Suprapubic skin (tissue), 3 donors: ENCODE measurements around the gene SRSF3.

Experiments
- POLR2AphosphoS5 ChIP-seq, 3 donors: sonication (generic); formaldehyde crosslinking; IDR thresholded peaks; one replicate each; pipeline ENCODE4 v1.6.1; 2017; ENCODE audit warnings: antibody characterized with exemption in 3 of 3
- TF ChIP-seq, protein P1 (sequence below), 2 donors: fragments of 200-600 bp in 1 of 2; fragments of 450-650 bp in 1 of 2; sonication (generic) in 1 of 2; IDR thresholded peaks; one replicate each; pipeline ENCODE4 v1.5.1; 2016 to 2019; ENCODE audit warnings: antibody characterized with exemption in 2 of 2, mild to moderate bottlenecking in 1 of 2, moderate library complexity in 1 of 2

DNA sequence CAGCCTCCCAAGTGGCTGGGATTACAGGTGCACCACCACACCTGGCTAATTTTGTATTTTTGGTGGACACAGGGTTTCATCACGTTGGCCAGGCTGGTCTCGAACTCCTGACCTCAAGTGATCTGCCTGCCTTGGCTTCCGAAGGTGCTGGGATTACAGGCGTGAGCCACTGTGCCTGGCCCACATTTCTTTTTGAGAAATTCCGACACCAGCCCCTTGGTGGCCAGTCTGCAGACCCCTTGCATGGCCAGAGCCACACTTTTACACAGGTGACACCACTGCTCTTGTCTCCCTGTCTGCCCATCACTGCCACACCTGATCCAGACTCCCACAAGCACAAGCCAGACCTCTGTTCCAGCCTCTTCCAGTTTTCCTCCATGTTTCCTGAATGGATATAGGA, 33.0 kb downstream of the SRSF3 start:
- TF ChIP-seq POLR2AphosphoS5 (IDR thresholded peaks at IDR 0.05) = no peak
- TF ChIP-seq, protein P1, sequence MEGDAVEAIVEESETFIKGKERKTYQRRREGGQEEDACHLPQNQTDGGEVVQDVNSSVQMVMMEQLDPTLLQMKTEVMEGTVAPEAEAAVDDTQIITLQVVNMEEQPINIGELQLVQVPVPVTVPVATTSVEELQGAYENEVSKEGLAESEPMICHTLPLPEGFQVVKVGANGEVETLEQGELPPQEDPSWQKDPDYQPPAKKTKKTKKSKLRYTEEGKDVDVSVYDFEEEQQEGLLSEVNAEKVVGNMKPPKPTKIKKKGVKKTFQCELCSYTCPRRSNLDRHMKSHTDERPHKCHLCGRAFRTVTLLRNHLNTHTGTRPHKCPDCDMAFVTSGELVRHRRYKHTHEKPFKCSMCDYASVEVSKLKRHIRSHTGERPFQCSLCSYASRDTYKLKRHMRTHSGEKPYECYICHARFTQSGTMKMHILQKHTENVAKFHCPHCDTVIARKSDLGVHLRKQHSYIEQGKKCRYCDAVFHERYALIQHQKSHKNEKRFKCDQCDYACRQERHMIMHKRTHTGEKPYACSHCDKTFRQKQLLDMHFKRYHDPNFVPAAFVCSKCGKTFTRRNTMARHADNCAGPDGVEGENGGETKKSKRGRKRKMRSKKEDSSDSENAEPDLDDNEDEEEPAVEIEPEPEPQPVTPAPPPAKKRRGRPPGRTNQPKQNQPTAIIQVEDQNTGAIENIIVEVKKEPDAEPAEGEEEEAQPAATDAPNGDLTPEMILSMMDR (IDR thresholded peaks at IDR 0.05) = no peak
